HCT116 (cell line): Measurements from ENCODE around the gene NFE2L2. TPM values are rescaled to one million over a fixed set of nuclear protein-coding genes. Genes with fewer than 3 reads are reported as not detected.

Experiments used
- CEBPB ChIP-seq: IDR thresholded peaks from 2 replicates; pipeline ENCODE4 v1.6.1; 2012; ENCODE audit warnings: low read depth
- EGR1 ChIP-seq: IDR thresholded peaks from 2 replicates; pipeline ENCODE4 v1.6.1; 2012; ENCODE audit warnings: low read depth
- ELF1 ChIP-seq: IDR thresholded peaks from 2 replicates; pipeline ENCODE4 v1.6.1; 2012; ENCODE audit warnings: low read depth, borderline replicate concordance
- EZH2phosphoT487 ChIP-seq: fragments of 200-600 bp; IDR thresholded peaks from 2 replicates; pipeline ENCODE4 v1.6.1; 2018; ENCODE audit warnings: antibody characterized with exemption, borderline replicate concordance
- FOSL1 ChIP-seq: IDR thresholded peaks from 2 replicates; pipeline ENCODE4 v1.6.1; 2012; ENCODE audit warnings: low read depth
- JUND ChIP-seq: IDR thresholded peaks from 2 replicates; pipeline ENCODE4 v1.6.1; 2012
- POLR2AphosphoS5 ChIP-seq: IDR thresholded peaks from 2 replicates; pipeline ENCODE4 v1.6.1; 2011; ENCODE audit warnings: mild to moderate bottlenecking, low read depth, low read length, moderate library complexity
- RAD21 ChIP-seq: IDR thresholded peaks from 2 replicates; pipeline ENCODE4 v1.6.1; 2012; ENCODE audit warnings: low read depth, mild to moderate bottlenecking
- SP1 ChIP-seq: IDR thresholded peaks from 2 replicates; pipeline ENCODE4 v1.6.1; 2012; ENCODE audit warnings: low read depth
- SRF ChIP-seq: IDR thresholded peaks from 2 replicates; pipeline ENCODE4 v1.6.1; 2012; ENCODE audit warnings: low read depth
- total RNA-seq: library from RNA; stranded (reverse); gene quantifications from one replicate; pipeline ENCODE4 v1.2.1, GENCODE V29; 2021; ENCODE audit not compliant: unreplicated experiment
- TF ChIP-seq, protein P1 (sequence below): IDR thresholded peaks from 2 replicates; pipeline ENCODE4 v1.6.1; 2012
- TF ChIP-seq, protein P2 (sequence below): IDR thresholded peaks from 2 replicates; pipeline ENCODE4 v1.6.1; 2012
- TF ChIP-seq, protein P3 (sequence below): IDR thresholded peaks from 2 replicates; pipeline ENCODE4 v1.6.1; 2012; ENCODE audit warnings: low read depth

The NFE2L2 gene
- total RNA-seq, 1 experiment from 2014 or later, result 106 TPM

DNA sequence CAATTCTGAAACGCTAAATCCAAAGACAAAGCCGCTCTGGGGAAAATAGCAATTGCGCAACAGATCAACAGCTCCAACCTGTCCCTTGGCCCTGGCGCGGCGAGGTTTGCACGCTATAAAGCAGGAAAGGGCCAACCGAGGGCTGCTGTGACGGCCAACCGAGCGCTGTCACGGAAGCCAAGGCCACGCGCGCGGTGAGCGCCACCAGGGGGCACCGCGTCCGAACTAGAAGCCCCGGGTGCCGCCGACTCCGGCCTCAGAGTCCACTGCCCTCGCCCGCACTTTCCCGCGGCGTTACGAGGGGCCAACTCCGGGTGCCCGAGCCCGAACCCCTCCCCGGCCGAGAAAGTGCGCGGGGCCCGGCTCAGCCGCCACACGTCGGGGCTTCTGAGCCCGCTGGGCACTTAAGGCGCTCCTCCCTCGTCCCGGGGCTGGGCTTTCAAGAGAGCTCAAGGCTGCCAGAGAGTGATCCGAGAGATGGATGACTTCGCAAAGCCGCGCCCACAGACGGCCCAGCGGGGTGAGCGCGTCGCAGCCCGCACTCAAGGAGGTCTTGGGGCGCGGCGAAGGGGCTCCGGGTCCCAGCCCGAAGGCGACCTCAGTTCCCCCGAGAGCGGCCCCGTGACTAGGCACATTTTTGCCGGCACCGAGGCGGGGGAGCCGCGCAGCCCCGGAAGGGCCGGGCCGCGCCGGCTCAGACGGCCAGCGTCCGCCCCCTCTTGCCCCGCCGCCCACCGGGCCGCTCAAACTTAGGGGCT, 897 bp downstream of the NFE2L2 start (continued):
- TF ChIP-seq POLR2AphosphoS5, result peak; percentile 87
- no peak; the same call in 1 of the 2 replicates for TF ChIP-seq ELF1
- TF ChIP-seq JUND, result peak; percentile 59; the same call in 1 of the 2 replicates
- TF ChIP-seq RAD21, result peak; percentile 68
- TF ChIP-seq EGR1, result peak; percentile 43
- no peak for TF ChIP-seq EZH2phosphoT487
- TF ChIP-seq, protein P1, sequence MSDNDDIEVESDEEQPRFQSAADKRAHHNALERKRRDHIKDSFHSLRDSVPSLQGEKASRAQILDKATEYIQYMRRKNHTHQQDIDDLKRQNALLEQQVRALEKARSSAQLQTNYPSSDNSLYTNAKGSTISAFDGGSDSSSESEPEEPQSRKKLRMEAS, result peak; percentile 97
- TF ChIP-seq CEBPB, result peak; percentile 100
- TF ChIP-seq, protein P2, sequence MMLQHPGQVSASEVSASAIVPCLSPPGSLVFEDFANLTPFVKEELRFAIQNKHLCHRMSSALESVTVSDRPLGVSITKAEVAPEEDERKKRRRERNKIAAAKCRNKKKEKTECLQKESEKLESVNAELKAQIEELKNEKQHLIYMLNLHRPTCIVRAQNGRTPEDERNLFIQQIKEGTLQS, result no peak; the same call in 1 of the 2 replicates
- TF ChIP-seq SP1, result peak; percentile 97
- TF ChIP-seq, protein P3, sequence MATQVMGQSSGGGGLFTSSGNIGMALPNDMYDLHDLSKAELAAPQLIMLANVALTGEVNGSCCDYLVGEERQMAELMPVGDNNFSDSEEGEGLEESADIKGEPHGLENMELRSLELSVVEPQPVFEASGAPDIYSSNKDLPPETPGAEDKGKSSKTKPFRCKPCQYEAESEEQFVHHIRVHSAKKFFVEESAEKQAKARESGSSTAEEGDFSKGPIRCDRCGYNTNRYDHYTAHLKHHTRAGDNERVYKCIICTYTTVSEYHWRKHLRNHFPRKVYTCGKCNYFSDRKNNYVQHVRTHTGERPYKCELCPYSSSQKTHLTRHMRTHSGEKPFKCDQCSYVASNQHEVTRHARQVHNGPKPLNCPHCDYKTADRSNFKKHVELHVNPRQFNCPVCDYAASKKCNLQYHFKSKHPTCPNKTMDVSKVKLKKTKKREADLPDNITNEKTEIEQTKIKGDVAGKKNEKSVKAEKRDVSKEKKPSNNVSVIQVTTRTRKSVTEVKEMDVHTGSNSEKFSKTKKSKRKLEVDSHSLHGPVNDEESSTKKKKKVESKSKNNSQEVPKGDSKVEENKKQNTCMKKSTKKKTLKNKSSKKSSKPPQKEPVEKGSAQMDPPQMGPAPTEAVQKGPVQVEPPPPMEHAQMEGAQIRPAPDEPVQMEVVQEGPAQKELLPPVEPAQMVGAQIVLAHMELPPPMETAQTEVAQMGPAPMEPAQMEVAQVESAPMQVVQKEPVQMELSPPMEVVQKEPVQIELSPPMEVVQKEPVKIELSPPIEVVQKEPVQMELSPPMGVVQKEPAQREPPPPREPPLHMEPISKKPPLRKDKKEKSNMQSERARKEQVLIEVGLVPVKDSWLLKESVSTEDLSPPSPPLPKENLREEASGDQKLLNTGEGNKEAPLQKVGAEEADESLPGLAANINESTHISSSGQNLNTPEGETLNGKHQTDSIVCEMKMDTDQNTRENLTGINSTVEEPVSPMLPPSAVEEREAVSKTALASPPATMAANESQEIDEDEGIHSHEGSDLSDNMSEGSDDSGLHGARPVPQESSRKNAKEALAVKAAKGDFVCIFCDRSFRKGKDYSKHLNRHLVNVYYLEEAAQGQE, result no peak
- peak; percentile 26; the same call in 1 of the 2 replicates for TF ChIP-seq FOSL1
- no peak; the same call in 1 of the 2 replicates for TF ChIP-seq SRF
